HCT116 (cell line): ENCODE results near the gene ADGRB2. TPM values are rescaled to one million over a fixed set of nuclear protein-coding genes. Genes with fewer than 3 reads are reported as not detected.

Experiments used
- ATAC-seq: fragments of 200-7000 bp; cut with Tn5 transposase; 2 replicates; pipeline ENCODE4 v1.9.1; 2020; ENCODE audit warnings: mild to moderate bottlenecking, moderate library complexity
- BruUV-seq: library from RNA; stranded (reverse); fragments of 400-500 nt; replicated peaks from 2 replicates; lab custom pipeline; 2021; lab: Mats Ljungman, UMichigan
- CTCF ChIA-PET: fragments of 300-600 bp; sonication (Branson Sonifier 250); formaldehyde crosslinking; loops from one replicate; lab custom pipeline; 2021; ENCODE audit warnings: antibody characterized with exemption; lab: Charles Lee
- POLR2A ChIA-PET: fragments of 300-600, 350-600 bp; sonication (Branson Sonifier 250); formaldehyde crosslinking; loops from one replicate; lab custom pipeline; 2021; ENCODE audit warnings: antibody characterized with exemption; lab: Charles Lee
- RAD21 ChIA-PET, 2 experiments: fragments of 300-600 bp; sonication (Branson Sonifier 250); formaldehyde crosslinking; loops; one replicate each; lab custom pipeline; 2023; ENCODE audit warnings: low total read pairs in 2 of 2; ENCODE audit not compliant: uncharacterized antibody in 2 of 2, unreplicated experiment in 2 of 2, low non-redundant PET in 1 of 2; lab: Charles Lee
- DNase-seq: peaks from one replicate; pipeline ENCODE4 v3.0.0-alpha.2; 2010; ENCODE audit warnings: low read depth, low spot score
- H2AFZ ChIP-seq: fragments of 200-600 bp; shearing (Covaris generic), sonication (generic); 2 replicates; pipeline ENCODE4 v1.6.1; 2017; ENCODE audit warnings: low read depth, mixed run types, mixed read lengths, antibody characterized with exemption, low read length; ENCODE audit not compliant: poor library complexity, severe bottlenecking
- H3K27ac ChIP-seq: 2 replicates; pipeline ENCODE4 v1.5.1; 2012; ENCODE audit warnings: low read depth, low read length
- H3K27me3 ChIP-seq: fragments of 200-600 bp; sonication (generic); 2 replicates; pipeline ENCODE4 v1.6.1; 2016; ENCODE audit warnings: mixed run types, low read length, mixed read lengths; ENCODE audit not compliant: insufficient read depth
- H3K36me3 ChIP-seq, 2 experiments: fragments of 200-500 bp in 1 of 2; fragments of 200-600 bp in 1 of 2; sonication (Bioruptor generic) in 1 of 2; sonication (generic) in 1 of 2; 2 replicates each; pipeline versions ENCODE4 v1.5.1 to v1.6.1; 2014 to 2016; ENCODE audit warnings: low read length in 2 of 2, inconsistent platforms in 1 of 2, mixed read lengths in 1 of 2, mixed run types in 1 of 2; ENCODE audit not compliant: insufficient read depth in 2 of 2, control insufficient read depth in 1 of 2
- H3K4me1 ChIP-seq, 2 experiments: fragments of 200-600 bp in 1 of 2; sonication (generic) in 1 of 2; 2 replicates each; pipeline versions ENCODE4 v1.5.1 to v1.6.1; 2012 to 2017; ENCODE audit warnings: low read length in 2 of 2, inconsistent platforms in 1 of 2, mild to moderate bottlenecking in 1 of 2, mixed read lengths in 1 of 2, mixed run types in 1 of 2, moderate library complexity in 1 of 2; ENCODE audit not compliant: insufficient read depth in 2 of 2, control insufficient read depth in 1 of 2
- H3K4me2 ChIP-seq: fragments of 200-600 bp; sonication (generic); 2 replicates; pipeline ENCODE4 v1.6.1; 2017; ENCODE audit warnings: mixed run types, low read length, mixed read lengths
- H3K4me3 ChIP-seq, 2 experiments: fragments of 200-600 bp in 1 of 2; sonication (generic) in 1 of 2; replicated peaks in 1 of 2; 2 replicates each; pipeline ENCODE4 v1.5.1; 2011 to 2016; ENCODE audit warnings: low read length in 2 of 2, control low read depth in 1 of 2, low read depth in 1 of 2, mild to moderate bottlenecking in 1 of 2, mixed read lengths in 1 of 2, mixed run types in 1 of 2
- H3K79me2 ChIP-seq: fragments of 200-600 bp; sonication (generic); 2 replicates; pipeline ENCODE4 v1.6.1; 2017; ENCODE audit warnings: mild to moderate bottlenecking, mixed run types, low read length, moderate library complexity, mixed read lengths; ENCODE audit not compliant: insufficient read depth
- H3K9ac ChIP-seq: fragments of 200-600 bp; sonication (generic); 2 replicates; pipeline ENCODE4 v1.6.1; 2016; ENCODE audit warnings: low read length, mixed read lengths
- H3K9me2 ChIP-seq: fragments of 200-600 bp; sonication (generic), shearing (Covaris generic); 2 replicates; pipeline ENCODE4 v1.6.1; 2017; ENCODE audit warnings: mixed run types, mild to moderate bottlenecking, moderate library complexity; ENCODE audit not compliant: insufficient read depth
- H3K9me3 ChIP-seq, 2 experiments: fragments of 200-500 bp in 1 of 2; fragments of 200-600 bp in 1 of 2; sonication (Bioruptor generic) in 1 of 2; sonication (generic) in 1 of 2; 2 replicates each; pipeline ENCODE4 v1.6.1; 2014 to 2017; ENCODE audit warnings: low read length in 2 of 2, mixed read lengths in 2 of 2, inconsistent platforms in 1 of 2, low read depth in 1 of 2, mild to moderate bottlenecking in 1 of 2, mixed run types in 1 of 2, moderate library complexity in 1 of 2; ENCODE audit not compliant: control insufficient read depth in 1 of 2, insufficient read depth in 1 of 2
- H4K20me1 ChIP-seq: fragments of 200-600 bp; sonication (generic), shearing (Covaris generic); 2 replicates; pipeline ENCODE4 v1.6.1; 2017; ENCODE audit warnings: mixed run types, mild to moderate bottlenecking, moderate library complexity; ENCODE audit not compliant: insufficient read depth
- CBX3 ChIP-seq: IDR thresholded peaks from 2 replicates; pipeline ENCODE4 v1.6.1; 2012; ENCODE audit warnings: low read depth
- CEBPB ChIP-seq: IDR thresholded peaks from 2 replicates; pipeline ENCODE4 v1.6.1; 2012; ENCODE audit warnings: low read depth
- CTCF ChIP-seq, 3 experiments: fragments of 200-600 bp in 1 of 3; sonication (generic) in 1 of 3; IDR thresholded peaks in 2 of 3; conservative IDR thresholded peaks in 1 of 3; 2 replicates each; pipeline ENCODE4 v1.5.1; 2012 to 2017; ENCODE audit warnings: low read depth in 2 of 3, low read length in 2 of 3, antibody characterized with exemption in 1 of 3, borderline replicate concordance in 1 of 3, control low read depth in 1 of 3, mild to moderate bottlenecking in 1 of 3, mixed read lengths in 1 of 3, mixed run types in 1 of 3, moderate library complexity in 1 of 3; ENCODE audit not compliant: insufficient read depth in 1 of 3
- EZH2 ChIP-seq: fragments of 200-600 bp; sonication (generic); IDR thresholded peaks from 2 replicates; pipeline ENCODE4 v1.6.1; 2017; ENCODE audit warnings: antibody characterized with exemption, mixed run types
- EZH2phosphoT487 ChIP-seq: fragments of 200-600 bp; IDR thresholded peaks from 2 replicates; pipeline ENCODE4 v1.6.1; 2018; ENCODE audit warnings: antibody characterized with exemption, borderline replicate concordance
- FOSL1 ChIP-seq: IDR thresholded peaks from 2 replicates; pipeline ENCODE4 v1.6.1; 2012; ENCODE audit warnings: low read depth
- MAX ChIP-seq: IDR thresholded peaks from 2 replicates; pipeline ENCODE4 v1.6.1; 2012
- POLR2AphosphoS5 ChIP-seq: IDR thresholded peaks from 2 replicates; pipeline ENCODE4 v1.6.1; 2011; ENCODE audit warnings: mild to moderate bottlenecking, low read depth, low read length, moderate library complexity
- SP1 ChIP-seq: IDR thresholded peaks from 2 replicates; pipeline ENCODE4 v1.6.1; 2012; ENCODE audit warnings: low read depth
- intact Hi-C: fragments of 100-400 bp; cut with micrococcal nuclease; formaldehyde crosslinking; loops from 2 replicates; pipeline ENCODE4 v1.10.0; 2022
- total RNA-seq: library from RNA; stranded (reverse); gene quantifications from one replicate; pipeline ENCODE4 v1.2.1, GENCODE V29; 2021; ENCODE audit not compliant: unreplicated experiment
- TF ChIP-seq, protein P1 (sequence below): IDR thresholded peaks from 2 replicates; pipeline ENCODE4 v1.6.1; 2012

The ADGRB2 gene
- total RNA-seq, 1 experiment from 2014 or later: 10.1 TPM

- TF ChIP-seq POLR2AphosphoS5 (no peak), EZH2phosphoT487 (no peak), CEBPB (no peak), SP1 (no peak), CTCF (IDR thresholded peaks at IDR 0.05 in 2 of 3, conservative IDR thresholded peaks at IDR 0.05 in 1 of 3; ENCODE audit: borderline replicate concordance in 1 of 3, insufficient read depth in 1 of 3, low read depth in 2 of 3, low read length in 2 of 3) (no peak)
- TF ChIP-seq, protein P1, sequence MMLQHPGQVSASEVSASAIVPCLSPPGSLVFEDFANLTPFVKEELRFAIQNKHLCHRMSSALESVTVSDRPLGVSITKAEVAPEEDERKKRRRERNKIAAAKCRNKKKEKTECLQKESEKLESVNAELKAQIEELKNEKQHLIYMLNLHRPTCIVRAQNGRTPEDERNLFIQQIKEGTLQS: no peak
Observed at GRCh38 chr1:31776516-31776915, 12.4 kb upstream of the ADGRB2 start (continued).

- DNase-seq (no peak), ATAC-seq (no peak)
- Histone ChIP-seq H3K27me3 (no peaks in the 10 kb centered on the region; the same call in 1 of the 2 replicates), H3K27ac (no peak overlapping the region), H3K9me2 (no peaks in the 10 kb centered on the region), H3K9ac (no peak overlapping the region), H3K36me3 (no peaks in the 10 kb centered on the region), H3K4me1 (peaks cover 0 to 9% of the 10 kb centered on the region in 2 experiments; a peak in 2 of 4 replicates), H3K79me2 (no peaks in the 10 kb centered on the region), H3K4me2 (no peak overlapping the region), H2AFZ (no peak overlapping the region), H3K4me3 (no peak overlapping the region), H4K20me1 (no peaks in the 10 kb centered on the region), H3K9me3 (no peaks in the 10 kb centered on the region)
- ChIA-PET CTCF (no interaction called here), POLR2A (no interaction called here), RAD21 (no interaction called here)
- TF ChIP-seq EZH2: no peak
- no peak for TF ChIP-seq MAX
- TF ChIP-seq FOSL1: no peak
- TF ChIP-seq CBX3: no peak
- no TSS peak for BruUV-seq
- intact Hi-C loops: no loop called here
Observed at GRCh38 chr1:31776032-31776431, 11.9 kb upstream of the ADGRB2 start.
